HUDEP-2 (cell line): ENCODE results near the gene HMG20A.
A peak's percentile ranks its signal among the peaks of the same experiment; 100 is the strongest.

Source experiments
- DNase-seq, 76 experiments: peaks; one replicate each; lab custom pipeline; 2025; ENCODE audit not compliant: unreplicated experiment in 76 of 76; lab: John Stamatoyannopoulos, UW

The HMG20A gene

DNA sequence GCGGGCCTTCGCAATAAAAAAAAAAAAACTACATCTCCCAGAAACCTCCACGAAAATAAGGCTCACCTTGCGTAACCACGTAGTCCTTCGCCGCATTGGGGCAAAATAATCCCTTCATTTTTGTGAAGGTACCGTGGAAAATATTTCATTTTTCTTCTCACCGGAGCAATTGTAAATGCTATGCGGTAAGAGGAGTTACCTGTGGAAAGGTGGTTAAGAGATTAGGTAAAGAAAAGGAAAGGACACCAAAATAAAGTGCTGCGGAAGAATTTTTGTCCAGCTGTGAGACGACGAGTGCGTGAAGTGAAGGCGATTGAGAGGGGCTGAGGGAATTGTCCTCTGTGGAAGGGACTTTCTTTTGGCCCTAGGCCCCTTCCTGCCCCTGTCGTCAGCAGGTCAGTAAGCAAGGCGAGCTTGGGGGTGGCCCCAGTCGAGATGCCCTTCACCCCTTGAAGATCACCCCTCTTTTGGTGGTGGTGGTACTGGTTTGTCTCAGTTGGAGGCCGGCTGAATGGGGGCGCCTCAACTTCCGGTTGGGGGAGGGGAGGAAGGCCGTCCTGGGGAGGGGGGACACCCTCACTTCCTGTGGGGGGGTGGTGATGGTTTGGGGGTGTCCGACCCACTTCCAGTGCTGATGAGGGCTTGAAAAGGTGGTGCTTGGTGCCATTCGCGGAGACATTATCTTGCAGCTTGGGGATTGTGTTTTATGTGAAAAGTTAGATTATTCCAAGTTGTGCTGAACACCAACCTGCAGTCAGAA, at the start of gene HMG20A:
HMG20A (plus strand) TSS at position 279 of the 760 bp plus-strand sequence. CDS start 37,520 bp downstream, outside the sequence.
- peak in 66 of 76 experiments; percentile 5 to 88 (median 60) for DNase-seq

DNA sequence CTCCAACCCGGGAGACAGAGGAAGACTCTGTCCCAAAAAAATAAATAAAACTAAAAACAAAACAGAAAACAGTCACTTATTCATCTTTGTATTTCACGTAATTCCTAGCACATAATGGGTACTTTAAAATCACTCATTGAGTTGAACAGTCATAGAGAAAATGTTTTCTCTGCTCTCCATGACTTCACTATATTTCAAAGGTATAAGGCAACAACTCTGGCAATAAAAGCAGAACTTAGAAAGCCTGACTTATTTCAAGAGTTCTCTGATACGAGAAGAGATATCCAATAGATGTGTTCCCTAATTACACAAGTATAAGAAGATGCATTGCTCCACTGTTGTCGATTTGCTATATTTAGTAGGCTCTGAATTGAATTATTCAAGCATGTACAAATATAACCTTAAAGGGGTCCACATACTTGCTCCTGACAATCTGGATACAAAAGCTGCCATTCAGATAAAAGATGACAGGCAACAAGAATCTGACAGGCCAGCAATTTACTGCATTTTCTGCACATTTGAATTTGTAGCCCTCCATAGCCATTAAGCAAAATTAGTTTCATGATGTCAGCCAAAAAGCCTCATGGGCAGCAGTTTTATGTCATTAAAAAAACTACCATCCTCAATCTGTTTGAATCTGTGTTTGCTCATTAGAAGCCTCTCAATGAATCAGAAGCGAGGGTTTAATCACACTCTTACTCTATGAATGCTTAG, 48.7 kb upstream of the HMG20A start:
- no peak for DNase-seq

DNA sequence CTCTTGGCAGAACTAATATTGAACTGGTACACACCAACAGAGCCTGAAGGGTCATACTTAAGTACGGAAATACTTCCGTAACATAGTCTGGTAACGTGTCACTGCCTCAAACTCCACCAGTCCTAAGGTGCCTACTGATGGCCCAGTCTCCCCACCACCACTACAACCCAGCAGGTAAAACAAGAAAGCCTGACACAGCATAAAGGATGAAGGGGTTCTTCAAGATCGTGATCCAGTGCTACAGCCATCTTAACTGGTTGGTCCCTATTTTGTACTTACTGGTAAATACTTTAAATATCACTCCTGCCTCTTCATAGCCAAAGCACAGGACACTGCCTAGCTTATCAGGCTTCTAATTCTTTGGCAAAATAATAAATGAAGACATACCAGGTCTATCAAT, 47.2 kb upstream of the HMG20A start:
- DNase-seq = no peak

DNA sequence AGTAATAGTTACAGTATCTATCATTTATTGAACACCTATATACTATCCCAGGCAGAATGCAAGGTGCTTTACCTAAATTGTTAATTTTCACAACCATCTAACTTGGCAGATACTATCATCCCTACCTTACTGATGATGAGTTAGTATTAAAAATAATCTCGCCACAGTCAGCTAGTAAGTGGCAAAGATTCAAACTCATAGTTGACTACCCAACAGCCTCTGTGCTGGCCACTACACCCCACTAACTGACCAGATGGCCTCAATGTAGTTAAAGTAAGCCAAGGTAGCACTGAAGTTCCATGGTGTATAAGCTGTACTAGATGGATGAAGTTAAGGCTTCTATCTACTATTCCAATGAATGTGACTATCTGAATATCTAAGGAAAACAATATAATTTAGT, 45.6 kb upstream of the HMG20A start:
- DNase-seq = no peak

DNA sequence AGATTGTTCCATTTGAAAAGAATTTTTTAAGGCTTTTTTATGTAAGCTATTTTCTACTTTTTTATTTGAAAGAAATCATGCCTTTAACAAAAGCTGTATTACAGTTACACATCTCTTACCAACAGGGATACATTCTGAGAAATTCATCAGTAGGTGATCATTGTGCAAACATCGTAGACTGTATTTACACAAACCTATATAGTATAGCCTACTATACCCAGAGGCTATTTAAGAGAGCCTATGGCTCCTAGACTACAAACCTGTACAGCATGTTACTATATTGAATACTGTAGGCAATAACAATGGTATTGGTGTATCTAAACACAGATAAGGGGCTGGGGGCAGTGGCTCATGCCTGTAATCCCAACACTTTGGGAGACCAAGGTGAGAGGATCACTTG, 43.9 kb upstream of the HMG20A start:
- no peak for DNase-seq

DNA sequence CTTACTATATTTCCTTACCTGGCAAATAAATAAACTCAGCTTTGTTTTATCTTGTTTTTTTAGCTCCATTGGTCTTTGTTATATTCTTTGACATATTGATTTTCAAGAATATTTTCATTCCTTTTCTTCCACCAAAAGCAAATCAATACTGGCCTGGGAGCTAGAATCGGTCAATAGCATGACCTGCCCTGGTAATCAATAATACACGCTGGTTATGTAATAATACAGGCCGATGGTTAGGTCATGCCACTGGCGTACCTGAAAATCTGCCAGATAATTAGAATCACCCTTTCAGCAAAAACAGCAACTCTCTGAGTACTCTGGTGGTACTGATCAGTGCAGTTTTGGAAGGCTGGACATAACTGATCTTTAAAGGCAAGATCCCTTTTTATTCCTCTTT, 40.7 kb upstream of the HMG20A start:
- no peak for DNase-seq

DNA sequence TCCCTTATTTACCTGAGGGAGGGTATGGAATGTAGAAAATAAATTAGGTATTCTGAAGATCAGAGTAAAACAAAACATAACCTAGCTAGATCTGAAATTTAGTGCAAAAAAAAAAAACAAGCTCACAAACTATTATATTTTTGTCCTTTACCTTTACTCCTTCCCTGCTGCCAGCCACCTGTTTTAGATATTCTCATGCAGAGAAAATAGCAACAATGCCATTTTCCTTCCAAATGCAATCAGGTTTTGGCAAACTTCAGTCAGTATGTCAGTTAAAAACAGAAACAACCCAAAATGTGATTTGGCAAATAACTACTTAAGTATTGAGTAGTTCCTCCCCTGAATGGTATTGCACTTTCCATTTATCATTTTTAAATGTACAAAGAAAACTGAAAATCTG, 36.6 kb upstream of the HMG20A start:
- no peak for DNase-seq

DNA sequence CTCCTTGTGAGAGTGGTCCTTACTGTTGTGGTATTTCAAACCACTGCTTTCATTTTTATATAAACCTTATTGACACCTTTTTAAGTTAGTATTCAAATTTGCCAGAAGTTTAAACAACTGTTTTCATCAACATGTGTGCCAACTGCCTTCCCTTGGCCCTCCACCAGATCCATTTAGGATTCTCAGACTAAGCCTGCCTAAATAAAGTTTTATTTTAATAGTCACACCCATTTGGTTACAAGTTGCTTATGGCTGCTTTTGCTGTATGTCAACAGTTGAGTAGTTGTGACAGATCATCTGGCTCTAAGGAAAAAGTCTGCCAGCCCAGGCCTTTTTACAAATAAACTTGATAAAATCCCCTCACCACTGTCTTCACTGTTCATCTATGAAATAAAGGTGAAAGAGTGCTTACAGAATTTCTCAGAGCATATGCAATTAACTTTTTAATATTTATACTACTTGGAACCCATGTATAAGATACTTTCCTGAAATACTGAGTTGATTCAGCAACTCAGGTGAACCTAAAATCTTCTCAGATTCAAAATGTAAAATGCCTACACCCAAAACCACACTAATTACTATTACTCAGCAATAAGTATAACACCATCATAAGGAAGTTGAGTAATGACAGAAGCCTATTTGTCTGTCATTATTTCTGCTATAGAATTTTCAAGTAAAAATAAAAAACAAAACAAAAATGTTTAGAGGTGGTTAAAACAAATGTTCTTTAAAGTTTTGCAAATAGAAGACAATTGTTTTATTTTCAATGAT, 35.9 kb upstream of the HMG20A start:
- DNase-seq = no peak

DNA sequence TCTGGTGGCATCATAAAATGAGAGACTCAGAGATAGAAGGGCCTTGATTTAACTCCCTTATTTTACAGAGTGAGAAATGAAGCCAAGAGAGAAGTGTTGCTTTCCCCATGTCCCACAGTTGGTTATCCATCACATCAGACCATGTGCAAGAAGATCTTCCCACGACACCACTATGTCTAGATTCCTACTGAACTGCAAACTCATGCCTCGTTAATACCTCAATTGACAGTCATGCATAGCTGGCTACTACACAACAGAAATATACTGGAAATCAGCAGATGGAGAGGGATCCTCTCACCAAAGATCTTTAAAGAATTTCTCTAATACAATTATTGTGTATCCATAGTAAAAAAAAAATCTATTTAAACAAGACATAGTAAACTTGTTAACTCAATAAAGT, 34.1 kb upstream of the HMG20A start:
- DNase-seq = no peak

DNA sequence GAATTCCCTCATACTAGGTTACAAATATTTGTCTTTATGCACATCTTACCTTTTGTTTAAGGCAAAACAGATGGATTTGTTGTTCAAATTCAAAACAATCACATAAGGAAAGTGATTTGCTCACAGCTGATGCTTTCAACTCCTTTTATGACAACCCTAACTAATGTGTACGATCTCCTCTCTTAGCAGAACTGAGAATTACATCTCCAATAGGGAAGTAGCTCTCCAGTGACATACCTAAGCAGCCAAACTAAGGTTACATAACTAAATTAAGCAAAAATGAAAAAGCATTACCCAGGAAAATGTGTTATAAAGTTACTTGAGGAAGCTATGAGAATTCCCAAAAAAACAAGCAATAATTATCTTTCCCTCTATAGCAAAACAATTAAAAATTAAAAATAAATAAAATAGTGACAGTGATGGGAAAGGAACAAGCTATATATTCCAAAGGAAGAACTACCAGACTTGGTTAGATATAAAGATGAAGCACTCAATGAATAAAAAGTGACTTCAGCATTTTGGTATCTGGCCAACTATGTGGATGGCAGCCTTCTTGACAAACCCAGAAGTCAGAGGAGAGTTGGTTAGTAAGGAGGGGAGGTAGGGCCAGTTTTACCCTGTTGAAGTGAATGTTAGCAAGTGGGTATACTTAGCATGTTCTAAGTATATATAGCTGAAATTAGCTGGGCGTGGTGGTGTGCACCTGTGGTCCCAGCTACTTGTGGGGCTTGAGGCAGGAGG, 33.2 kb upstream of the HMG20A start:
- DNase-seq = peak in 1 of 76 experiments; percentile 5

DNA sequence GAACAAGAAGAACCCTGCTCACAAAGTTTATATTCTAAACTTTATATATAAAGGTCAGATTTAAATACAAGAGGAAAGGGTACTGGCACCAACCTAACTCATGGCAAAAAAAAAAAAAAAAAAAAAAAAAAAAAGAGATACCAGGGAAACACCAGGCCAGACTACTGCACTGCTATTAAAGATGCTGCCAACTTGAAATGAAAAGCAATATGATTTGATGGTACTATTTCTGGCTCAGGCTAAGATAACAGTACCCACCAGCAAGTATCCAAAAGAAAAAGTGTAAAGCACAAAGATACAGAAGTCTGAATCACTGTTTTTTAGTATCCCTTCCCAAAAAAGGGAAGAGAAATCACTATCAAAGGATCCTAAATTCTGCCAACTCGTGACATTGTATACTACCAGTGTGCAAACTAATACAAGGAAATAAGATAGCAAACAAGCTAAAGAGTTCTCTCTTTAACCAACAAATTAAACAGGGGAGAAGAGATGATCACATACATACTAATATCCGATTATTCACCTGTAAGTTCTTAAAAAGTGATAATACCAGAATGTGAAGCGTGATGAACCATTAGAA, 29.2 kb upstream of the HMG20A start:
- no peak for DNase-seq

DNA sequence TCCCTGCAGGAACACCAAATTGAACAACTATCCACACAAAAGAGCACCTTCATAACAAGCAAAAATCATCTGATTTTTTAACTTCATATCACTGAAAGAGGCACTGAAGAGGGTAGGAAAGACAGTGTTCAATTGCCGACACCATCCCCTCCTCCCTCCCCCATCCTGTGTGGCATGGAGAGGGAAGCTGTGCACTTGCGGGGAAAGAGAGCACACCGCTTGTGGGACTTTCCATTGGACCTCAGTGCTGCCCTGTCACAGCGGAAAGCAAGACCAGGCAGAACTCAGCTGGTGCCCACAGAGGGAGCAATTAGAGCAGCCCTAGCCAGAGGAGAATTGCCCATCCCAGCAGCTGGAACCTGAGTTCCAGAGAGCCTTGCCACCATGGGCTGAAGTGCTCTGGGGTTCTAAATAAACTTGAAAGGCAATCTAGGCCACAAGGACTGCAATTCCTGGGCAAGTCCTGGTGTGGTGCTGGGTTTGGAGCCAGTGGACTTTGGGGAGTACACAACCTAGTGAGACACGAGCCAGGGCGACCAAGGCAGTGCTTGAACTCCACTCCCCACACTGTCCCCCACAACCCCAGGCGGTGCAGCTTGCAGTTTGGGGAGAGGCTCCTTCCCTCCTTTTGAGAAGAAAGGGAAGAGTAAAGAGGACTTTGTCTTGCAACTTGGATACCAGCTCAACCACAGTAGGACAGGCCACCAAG, 27.8 kb upstream of the HMG20A start:
- DNase-seq = no peak

DNA sequence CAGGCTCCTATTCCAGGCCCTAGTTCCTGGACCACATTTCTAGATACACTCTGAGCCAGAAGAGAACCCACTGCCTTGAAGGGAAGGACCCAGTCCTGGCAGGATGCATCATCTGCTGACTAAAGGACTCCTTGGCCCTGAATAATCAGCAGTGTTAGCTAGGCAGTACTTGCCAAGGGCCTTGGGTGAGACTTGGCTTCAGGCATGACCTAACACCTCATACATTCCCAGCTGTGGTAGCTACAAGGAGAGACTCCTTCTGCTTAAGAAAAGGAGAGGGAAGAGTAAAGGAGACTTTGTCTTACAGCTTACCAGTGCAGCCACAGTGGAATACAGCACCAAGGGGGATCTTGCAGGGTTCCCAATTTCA, 27.2 kb upstream of the HMG20A start:
- no peak for DNase-seq

DNA sequence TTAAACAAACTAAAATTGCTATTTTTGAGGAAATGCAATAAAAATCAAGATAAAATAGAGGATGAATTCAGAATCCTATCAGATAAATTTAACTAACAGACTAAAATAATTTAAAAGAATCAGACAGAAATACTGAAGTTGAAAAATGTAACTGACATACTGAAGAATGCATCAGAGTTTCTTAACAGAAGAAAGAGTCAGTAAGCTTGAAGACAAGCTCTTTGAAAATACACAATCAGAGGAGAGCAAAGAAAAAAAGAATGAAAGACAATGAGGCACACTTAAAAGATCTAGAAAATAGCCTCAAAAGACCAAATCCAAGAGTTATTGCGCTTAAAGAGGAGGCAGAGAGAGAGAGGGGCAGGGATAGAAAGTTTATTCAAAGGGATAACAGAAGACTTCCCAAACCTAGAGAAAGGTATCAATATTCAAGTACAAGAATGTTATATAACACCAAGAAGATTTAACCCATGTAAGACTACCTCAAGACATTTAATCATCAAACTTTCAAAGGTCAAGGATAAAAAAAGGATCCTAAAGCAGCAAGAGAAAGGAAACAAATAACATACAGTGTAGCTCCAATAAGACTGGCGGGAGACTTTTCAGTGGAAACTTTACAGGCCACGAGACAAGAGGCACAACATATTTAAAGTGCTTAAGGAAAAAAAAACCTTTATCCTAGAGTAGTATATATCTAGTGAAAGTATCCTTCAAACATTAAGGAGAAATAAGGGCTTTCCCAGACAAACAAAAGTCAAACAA, 25.5 kb upstream of the HMG20A start:
- DNase-seq = no peak

DNA sequence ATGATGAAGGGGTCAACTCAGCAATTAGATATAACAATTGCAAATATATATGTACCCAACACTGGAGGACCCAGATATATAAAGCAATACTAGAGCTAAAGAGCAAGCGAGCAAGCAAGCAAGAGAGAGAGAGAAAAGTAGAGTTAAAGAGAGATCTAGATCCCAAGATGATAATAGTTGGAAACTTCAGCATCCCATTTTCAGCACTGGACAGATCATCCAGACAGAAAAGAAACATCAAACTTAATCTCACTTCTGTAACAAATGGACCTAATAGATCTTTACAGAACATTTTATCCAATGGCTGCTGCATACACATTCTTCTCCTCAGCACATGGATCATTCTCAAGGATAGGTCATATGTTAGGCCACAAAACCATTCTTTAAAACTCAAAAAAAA, 24.0 kb upstream of the HMG20A start:
- no peak for DNase-seq

DNA sequence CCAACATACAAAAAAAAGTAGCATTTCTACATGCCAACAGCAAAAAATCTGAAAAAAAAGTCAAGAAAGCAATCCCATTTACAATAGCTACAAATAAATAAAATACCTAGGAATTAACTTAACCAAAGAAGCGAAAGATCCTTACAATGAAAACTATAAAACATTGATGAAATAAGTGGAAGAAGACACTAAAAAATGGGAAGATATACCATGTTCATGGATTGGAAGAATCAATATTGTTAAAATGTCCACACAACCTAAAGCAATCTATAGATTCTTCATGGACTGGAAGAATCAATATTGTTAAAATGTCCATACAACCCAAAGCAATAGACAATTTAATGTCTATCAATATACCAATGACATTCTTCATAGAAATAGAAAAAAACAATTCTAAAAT, 21.8 kb upstream of the HMG20A start:
- DNase-seq = no peak

DNA sequence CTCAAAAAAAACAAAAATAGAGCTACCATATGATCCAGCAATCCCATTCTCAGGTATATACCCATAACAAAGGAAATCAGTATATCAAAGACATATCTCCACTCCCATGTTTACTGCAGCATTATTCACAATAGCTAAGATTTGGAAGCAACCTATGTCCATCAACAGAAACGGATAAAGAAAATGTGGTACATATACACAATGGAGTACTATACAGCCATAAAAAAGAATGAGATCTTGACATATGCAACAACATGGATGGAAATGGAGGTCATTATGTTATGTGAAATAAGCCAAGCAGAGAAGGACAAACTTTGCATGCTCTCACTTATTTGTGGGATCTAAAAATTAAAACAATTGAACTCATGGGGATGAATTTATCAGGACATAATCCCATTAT, 20.4 kb upstream of the HMG20A start:
- no peak for DNase-seq

DNA sequence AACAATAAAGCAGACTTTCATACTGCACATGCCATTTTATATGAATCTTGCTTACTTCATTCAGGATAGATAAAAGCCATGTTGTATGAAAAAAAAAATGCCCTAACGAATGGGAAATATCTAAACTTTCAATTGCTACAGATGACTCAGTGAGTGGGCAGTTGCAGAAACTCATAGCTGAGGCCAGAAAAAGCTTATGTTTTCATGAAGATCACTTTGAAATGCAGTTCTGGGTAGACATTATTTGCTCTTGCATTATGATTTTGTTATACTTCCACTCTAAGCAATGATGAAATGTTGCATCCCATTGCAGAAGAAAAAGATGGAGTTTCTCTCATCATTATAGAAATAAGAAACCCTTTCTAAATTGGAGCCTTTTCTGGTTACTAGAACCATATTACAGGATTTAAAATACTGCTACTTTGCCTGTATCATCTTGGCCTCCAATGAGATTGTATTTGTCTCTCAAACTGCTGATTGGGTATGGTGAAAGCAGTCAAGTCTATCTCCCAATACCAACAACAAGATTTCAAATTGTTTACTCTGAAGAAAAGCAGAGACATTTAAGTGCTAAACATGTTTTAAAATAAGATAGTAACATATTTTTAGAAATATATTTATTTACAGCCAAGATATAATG, 17.8 kb upstream of the HMG20A start:
- peak in 6 of 76 experiments; percentile 11 to 35 (median 16) for DNase-seq
